Stimulated activated CD4-positive, alpha-beta T cell treated with anti-CD3 and anti-CD28 coated beads, Interleukin-15, amount 100 ng/mL, for 24 hours (primary cell): ENCODE measurements around the gene CAT.

Source experiments
- DNase-seq: peaks from one replicate; pipeline ENCODE4 v3.0.0-alpha.2; 2020

The CAT gene

GRCh38 chr11:34425867-34426266 is 12.9 kb upstream of the CAT start:
- no peak for DNase-seq

DNA sequence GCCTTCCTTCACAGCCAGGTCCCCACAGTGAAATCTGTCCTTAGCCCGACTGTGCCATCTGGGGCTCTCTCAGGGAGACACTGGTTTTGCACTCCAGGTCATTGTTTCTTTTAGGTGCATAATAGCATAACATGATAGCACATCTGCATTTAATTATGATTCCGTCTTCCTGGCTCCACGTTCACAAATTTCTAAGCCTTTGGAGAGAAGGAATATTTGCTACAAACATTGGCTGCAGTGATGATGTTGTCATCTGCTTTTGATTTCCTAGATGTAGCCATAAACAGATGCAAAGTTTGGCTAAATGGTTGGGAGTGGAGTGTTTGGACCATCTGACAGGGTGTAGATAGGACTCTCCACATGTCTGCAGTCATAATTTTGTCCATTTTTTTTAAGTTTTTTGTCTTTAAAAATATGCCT is 12.0 kb upstream of the CAT start:
- DNase-seq: no peak

DNA sequence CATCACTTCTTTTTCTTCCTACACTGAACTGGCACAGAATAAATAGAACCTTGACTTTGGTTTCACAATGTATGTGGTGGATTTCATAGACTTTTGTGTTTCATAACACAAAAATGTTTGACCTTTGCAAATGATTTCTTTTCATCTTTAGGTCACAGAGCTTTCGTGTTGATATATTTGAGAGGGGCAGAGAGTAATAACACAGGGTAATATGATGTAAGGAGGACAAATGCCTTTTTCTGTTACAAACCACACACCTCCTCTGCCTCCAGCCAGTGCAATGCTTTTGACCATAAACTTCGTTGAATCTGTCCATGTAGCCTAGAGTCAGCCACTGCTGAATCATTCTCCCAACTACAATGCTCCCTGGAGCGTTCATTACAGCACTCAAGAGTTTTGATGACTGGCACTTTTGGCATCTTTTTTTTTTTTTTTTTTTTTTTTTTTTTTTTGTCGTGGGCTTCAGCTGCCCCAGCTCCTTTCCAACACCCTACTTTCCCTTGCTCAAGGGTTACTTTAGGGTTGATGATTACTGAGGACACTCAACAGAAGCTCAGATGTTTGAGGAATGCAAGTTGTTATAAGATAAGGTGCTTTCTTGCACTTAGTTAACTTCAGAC is 11.4 kb upstream of the CAT start:
- DNase-seq: no peak

DNA sequence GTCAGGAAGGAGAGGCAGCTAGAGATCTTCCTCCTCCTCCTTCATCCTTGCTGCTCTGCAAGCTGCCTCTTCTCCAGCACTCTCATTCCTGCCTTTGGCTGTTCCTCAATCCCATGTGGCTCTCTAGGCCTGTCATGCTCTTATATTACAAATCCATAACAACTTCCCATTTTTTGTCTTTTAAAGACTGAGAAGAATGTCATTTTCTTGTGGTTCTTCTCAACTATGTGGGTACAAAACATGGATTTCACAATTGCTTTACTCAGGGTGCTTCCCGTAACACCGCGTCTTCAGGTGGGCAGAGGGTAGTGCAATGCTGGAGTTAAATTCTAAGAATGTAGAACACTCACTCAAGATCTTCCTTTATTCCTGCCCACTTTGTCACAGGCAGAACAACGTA is 6.8 kb upstream of the CAT start:
- no peak for DNase-seq

DNA sequence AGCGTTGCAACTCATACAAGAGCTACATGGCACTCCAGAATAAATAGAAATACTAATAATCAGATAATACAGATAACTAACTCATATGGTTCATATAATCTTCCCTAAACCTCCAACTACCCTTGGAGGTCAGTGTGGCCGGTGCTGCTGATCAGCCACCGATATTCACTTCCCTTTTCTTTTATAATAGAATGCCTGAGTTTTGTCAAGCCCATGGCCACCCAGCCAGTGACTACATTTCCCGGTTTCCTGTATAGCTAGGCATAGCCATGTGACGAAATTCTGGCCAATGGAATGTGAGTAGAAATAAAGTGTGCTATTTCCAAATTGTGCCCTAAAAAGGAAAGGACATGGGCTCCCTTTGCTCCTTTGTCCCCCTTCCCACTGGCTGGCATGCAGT is 5.9 kb upstream of the CAT start:
- no peak for DNase-seq

GRCh38 chr11:34433899-34434298 is 4.8 kb upstream of the CAT start:
- DNase-seq: no peak

DNA sequence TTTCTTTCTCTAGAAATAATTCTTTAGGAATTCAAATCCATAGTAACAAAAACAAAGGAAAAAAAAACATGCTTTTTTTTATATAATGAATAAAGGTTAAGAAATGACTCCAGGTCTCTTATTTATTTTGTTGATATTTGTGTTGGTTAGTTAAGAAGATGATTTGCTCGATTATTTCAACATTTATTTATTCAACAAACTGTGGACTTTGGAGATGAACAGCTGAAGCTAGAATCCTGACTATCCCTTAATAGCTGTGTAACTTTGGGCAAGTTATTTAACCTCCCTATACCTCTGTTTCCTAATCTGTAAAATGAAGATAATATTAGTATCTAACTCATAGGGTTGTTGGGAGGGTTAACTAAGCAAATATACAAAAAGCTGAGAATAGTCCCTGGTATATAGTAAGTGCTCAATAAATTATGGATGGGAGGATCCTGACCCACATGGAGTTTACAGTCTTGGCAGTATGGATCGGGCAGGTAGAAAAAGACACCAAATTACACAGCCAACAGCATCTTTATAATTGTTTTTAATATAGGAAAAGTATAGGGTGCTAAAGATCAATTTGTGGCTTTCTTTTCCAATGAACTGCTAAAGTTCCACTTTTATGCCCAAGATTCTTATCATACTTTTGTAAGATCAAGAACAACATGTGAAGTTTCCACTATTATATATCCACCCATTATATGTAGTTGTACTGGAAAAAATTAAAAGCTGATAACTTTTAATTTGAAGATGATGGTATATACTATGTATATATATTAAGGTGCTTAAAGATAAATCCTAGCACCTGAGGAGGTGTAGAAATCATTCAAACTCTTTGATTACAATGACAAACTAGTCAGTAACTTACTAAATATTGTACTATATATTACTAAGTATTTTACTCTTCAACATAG is 1.3 kb upstream of the CAT start:
- no peak for DNase-seq

- no peak for DNase-seq
These were observed 970 bp downstream of the CAT start for GRCh38 chr11:34439610-34440198.

DNA sequence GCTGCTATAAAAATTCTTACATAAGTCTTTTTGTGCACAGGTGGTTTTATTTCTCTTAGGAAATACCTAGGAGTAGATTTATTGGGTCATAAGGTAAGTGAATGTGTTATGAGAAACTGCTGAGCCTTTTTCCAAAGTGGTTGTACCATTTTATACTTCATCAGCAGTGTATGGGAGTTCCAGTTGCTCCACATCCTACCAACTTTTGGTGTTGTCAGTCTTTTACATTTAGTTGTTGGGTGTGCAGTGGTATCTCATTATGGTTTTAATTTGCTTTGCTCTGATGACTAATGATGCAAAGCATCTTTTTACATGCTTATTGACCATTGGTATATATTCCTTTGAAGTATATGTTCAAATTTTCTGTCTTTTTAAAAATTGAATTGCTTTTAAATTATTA is 3.1 kb downstream of the CAT start:
- DNase-seq: no peak

DNA sequence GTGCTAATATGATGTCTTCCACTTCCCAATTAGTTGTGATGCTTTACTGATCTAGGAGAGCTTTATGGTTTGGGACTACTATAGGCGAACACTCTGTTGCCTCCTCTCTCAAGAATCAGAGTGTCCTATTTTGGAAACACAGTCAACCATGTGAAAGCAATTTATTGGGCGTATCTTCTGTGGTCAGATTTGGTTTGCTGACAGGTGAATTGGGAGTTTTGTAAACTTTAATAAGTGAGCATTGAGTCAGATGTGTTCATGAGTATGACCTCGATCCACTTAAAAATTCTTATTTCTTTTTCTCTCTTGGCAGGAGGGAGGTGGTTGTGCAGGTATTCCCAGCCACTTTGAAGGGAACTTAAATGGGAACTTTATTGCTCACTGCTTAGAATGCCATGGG is 4.4 kb downstream of the CAT start:
- no peak for DNase-seq

DNA sequence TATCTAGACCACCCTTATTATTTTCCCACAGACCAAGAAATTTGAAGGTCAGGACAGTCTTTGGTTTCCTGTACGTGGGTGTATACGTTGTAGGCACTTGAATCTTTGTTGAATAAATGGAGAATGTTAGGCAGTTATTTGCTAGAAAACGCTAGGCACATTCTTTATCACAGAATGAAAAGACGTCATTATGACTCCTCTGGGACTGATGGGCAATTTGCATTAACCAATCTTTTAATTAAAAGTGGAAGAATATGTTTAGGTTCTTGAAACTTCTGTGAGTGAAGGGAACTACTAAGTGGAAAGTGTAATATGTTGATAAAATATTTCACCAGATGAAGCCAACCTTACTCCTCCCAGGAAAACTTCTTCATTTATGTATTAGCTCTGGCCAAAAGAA is 5.7 kb downstream of the CAT start:
- DNase-seq: no peak

- DNase-seq: no peak
These were observed 7.2 kb downstream of the CAT start for GRCh38 chr11:34445956-34446355.

- DNase-seq: no peak
These were observed 7.7 kb downstream of the CAT start for GRCh38 chr11:34446386-34446785.

GRCh38 chr11:34447044-34447443 is 8.3 kb downstream of the CAT start:
- no peak for DNase-seq

DNA sequence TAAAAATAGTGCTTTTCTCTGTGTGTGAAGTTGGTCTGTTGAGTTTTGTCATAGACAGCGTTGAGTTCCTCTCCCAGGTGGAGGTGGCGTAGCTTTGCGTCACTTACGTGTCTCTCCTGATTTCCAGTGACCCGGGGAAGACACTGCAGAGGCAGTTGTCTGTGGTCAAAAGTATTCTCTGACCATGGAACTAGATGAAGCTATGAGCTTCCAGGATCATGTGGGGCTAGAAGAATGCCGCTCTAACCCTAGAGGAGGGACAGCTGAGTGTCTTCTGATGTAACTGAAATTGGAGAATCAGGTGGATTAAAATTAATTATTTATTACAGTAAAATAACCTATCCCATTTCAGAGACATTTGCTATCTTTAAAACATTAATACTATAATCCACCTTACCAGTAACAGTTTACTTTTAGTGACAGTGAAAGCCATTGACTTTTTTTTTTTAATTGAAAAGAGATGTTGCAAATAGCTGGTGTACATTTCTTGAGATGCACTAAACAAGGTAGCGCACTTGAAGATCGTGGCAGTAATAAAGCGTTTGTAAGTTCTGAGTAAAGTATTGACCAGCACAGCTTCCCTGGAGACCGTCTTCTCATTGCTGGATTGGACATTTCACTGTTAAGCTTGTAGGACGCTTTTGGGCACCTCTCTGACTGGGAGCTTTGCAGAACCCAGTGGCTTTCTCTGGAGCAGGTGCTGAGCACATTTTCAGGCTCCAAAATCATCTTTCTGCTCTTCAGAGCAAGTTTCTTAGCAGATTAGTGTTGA is 9.7 kb downstream of the CAT start:
- no peak for DNase-seq

- DNase-seq: peak; percentile 13
These were observed 10.3 kb downstream of the CAT start for GRCh38 chr11:34449013-34449412.

DNA sequence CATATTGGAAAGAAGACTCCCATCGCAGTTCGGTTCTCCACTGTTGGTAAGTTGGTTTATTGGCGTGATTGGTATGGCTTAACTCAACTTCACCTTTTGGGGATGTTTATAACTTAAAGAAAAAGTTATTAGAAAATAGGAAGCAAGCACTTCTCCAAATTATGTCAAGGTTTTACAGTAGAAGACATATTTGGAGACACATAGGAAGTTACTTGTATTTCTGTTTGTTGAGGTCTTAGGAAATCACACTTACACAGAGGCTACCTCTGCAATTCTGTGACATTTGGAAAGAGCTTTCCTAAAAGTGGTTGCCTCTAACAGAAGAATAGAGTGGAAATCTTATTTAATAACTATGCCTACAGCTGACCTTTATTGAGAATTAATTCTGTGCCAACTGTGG is 12.3 kb downstream of the CAT start:
- DNase-seq: no peak

GRCh38 chr11:34454308-34455032 is 15.7 kb downstream of the CAT start:
- DNase-seq: no peak

GRCh38 chr11:34457607-34458006 is 18.9 kb downstream of the CAT start:
- no peak for DNase-seq

- DNase-seq: no peak
These were observed 19.8 kb downstream of the CAT start for GRCh38 chr11:34458525-34458924.

GRCh38 chr11:34459507-34460162 is 20.9 kb downstream of the CAT start:
- no peak for DNase-seq

- DNase-seq: no peak
These were observed 21.5 kb downstream of the CAT start for GRCh38 chr11:34460278-34460677.
